Body of pancreas (tissue), 4 donors: ENCODE results near the gene SOX5.

Source experiments
- POLR2A ChIP-seq, 3 donors: fragments of 450-650 bp; IDR thresholded peaks; one replicate each; pipeline ENCODE4 v1.6.1; 2016; ENCODE audit warnings: antibody characterized with exemption in 3 of 3, mild to moderate bottlenecking in 2 of 3
- TF ChIP-seq, protein P1 (sequence below), 7 experiments: fragments of 450-650 bp in 4 of 7; fragments of 200-600 bp in 3 of 7; sonication (generic) in 3 of 7; IDR thresholded peaks; one replicate each; pipeline ENCODE4 v1.5.1; 2016 to 2019; ENCODE audit warnings: antibody characterized with exemption in 7 of 7

DNA sequence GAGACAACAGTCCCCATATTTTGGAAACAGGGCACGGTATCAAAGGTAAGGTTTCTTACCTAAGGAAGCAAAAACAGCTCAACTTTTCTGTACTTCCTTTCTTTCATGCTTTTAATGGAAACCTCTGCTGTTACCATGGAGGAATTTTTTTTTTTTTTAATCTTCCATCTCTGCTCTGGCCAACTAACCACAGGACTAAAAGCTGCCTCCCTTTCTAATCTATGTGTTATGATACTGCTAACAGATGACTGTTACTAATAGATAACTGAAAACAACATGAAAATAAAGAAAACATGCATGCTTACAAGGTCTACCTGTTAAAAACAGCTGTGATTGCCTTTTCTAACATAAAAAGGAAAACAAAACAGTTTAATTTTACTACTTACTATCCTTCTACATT, 168.4 kb downstream of the SOX5 start:
- TF ChIP-seq, protein P1, sequence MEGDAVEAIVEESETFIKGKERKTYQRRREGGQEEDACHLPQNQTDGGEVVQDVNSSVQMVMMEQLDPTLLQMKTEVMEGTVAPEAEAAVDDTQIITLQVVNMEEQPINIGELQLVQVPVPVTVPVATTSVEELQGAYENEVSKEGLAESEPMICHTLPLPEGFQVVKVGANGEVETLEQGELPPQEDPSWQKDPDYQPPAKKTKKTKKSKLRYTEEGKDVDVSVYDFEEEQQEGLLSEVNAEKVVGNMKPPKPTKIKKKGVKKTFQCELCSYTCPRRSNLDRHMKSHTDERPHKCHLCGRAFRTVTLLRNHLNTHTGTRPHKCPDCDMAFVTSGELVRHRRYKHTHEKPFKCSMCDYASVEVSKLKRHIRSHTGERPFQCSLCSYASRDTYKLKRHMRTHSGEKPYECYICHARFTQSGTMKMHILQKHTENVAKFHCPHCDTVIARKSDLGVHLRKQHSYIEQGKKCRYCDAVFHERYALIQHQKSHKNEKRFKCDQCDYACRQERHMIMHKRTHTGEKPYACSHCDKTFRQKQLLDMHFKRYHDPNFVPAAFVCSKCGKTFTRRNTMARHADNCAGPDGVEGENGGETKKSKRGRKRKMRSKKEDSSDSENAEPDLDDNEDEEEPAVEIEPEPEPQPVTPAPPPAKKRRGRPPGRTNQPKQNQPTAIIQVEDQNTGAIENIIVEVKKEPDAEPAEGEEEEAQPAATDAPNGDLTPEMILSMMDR (IDR thresholded peaks at IDR 0.05): no peak
- no peak for TF ChIP-seq POLR2A (IDR thresholded peaks at IDR 0.05)
